Nephron progenitor cell (in vitro differentiated cells): Measurements from ENCODE around the gene PLXNA3.

Source experiments
- DNase-seq: peaks from one replicate; pipeline ENCODE4 v3.0.0; 2021
- H3K27ac Mint-ChIP-seq: 2 replicates; pipeline ENCODE4 v1.8.0; 2021; ENCODE audit warnings: mild to moderate bottlenecking, moderate library complexity, mixed read lengths
- H3K27me3 Mint-ChIP-seq: 2 replicates; pipeline ENCODE4 v1.8.0; 2021; ENCODE audit warnings: mild to moderate bottlenecking, low read depth, mixed read lengths; ENCODE audit not compliant: poor library complexity
- H3K36me3 Mint-ChIP-seq: 2 replicates; pipeline ENCODE4 v1.8.0; 2021; ENCODE audit warnings: low read depth, mixed read lengths
- H3K4me1 Mint-ChIP-seq: 2 replicates; pipeline ENCODE4 v1.8.0; 2021; ENCODE audit warnings: mixed read lengths
- H3K4me3 Mint-ChIP-seq: 2 replicates; pipeline ENCODE4 v1.8.0; 2021; ENCODE audit warnings: mild to moderate bottlenecking, moderate library complexity, mixed read lengths
- H3K9me3 Mint-ChIP-seq: 2 replicates; pipeline ENCODE4 v1.8.0; 2021; ENCODE audit warnings: mild to moderate bottlenecking, moderate library complexity, mixed read lengths
- CTCF ChIP-seq: fragments of 200-600 bp; sonication (generic); IDR thresholded peaks from 2 replicates; pipeline ENCODE4 v1.5.0; 2021; ENCODE audit warnings: antibody characterized with exemption

The PLXNA3 gene

GRCh38 chrX:154468217-154468616 lies 10.1 kb downstream of the PLXNA3 start:
- H3K27ac Mint-ChIP-seq = no peak overlapping the region
- H3K4me3 Mint-ChIP-seq = no peak overlapping the region
- TF ChIP-seq CTCF = no peak
- no peaks in the 10 kb centered on the region for H3K27me3 Mint-ChIP-seq
- peaks cover 27% of the 10 kb centered on the region for H3K9me3 Mint-ChIP-seq
- no peaks in the 10 kb centered on the region for H3K4me1 Mint-ChIP-seq
- DNase-seq = no peak
- H3K36me3 Mint-ChIP-seq = peaks cover 4% of the 10 kb centered on the region

GRCh38 chrX:154469114-154469513 lies 11.0 kb downstream of the PLXNA3 start:
- DNase-seq = no peak
- Mint-ChIP-seq H3K27ac (no peak overlapping the region), H3K27me3 (no peaks in the 10 kb centered on the region), H3K9me3 (peaks cover 36% of the 10 kb centered on the region), H3K36me3 (peaks cover 13% of the 10 kb centered on the region), H3K4me3 (no peak overlapping the region), H3K4me1 (no peaks in the 10 kb centered on the region)
- TF ChIP-seq CTCF = no peak

- Mint-ChIP-seq H3K4me1 (no peaks in the 10 kb centered on the region), H3K9me3 (peaks cover 38% of the 10 kb centered on the region), H3K27ac (no peak overlapping the region), H3K36me3 (peaks cover 13% of the 10 kb centered on the region), H3K4me3 (no peak overlapping the region), H3K27me3 (no peaks in the 10 kb centered on the region)
- DNase-seq = no peak
- TF ChIP-seq CTCF = no peak
Observed at GRCh38 chrX:154469880-154470279, 11.8 kb downstream of the PLXNA3 start.

- Mint-ChIP-seq H3K9me3 (peaks cover 36% of the 10 kb centered on the region), H3K4me1 (no peaks in the 10 kb centered on the region), H3K27ac (no peak overlapping the region), H3K4me3 (no peak overlapping the region), H3K27me3 (no peaks in the 10 kb centered on the region), H3K36me3 (peaks cover 16% of the 10 kb centered on the region)
- no peak for TF ChIP-seq CTCF
- no peak for DNase-seq
Observed at GRCh38 chrX:154470434-154470833, 12.4 kb downstream of the PLXNA3 start.

- DNase-seq = no peak
- H3K27me3 Mint-ChIP-seq = no peaks in the 10 kb centered on the region
- H3K9me3 Mint-ChIP-seq = peaks cover 37% of the 10 kb centered on the region
- no peak overlapping the region for H3K4me3 Mint-ChIP-seq
- H3K36me3 Mint-ChIP-seq = peaks cover 20% of the 10 kb centered on the region
- H3K4me1 Mint-ChIP-seq = no peaks in the 10 kb centered on the region
- TF ChIP-seq CTCF = no peak
- H3K27ac Mint-ChIP-seq = no peak overlapping the region
Observed at GRCh38 chrX:154470914-154471568, 13.0 kb downstream of the PLXNA3 start.
